ENCODE data around the gene CHDH. TPM values are rescaled to one million over a fixed set of nuclear protein-coding genes. Genes with fewer than 3 reads are reported as not detected.
A peak's percentile ranks its signal among the peaks of the same experiment; 100 is the strongest.

CHDH gene
- total and polyA plus RNA-seq, 2 donors (not counting 1 experiment from before 2014, with no cell fraction given), result 0.03 to 0.37 TPM

- H3K27me3 ChIP-seq (replicated peaks in 1 of 4; ENCODE audit: control extremely low read depth in 1 of 4, control insufficient read depth in 3 of 4, insufficient read depth in 4 of 4, low read length in 3 of 4), result peaks cover 0 to 32% (median 11%) of the 10 kb centered on the region in 4 experiments
- no peak overlapping the region for H3K9ac ChIP-seq (ENCODE audit: low read length)
- H3K36me3 ChIP-seq (replicated peaks in 1 of 2; ENCODE audit: control extremely low read depth in 1 of 2, control insufficient read depth in 1 of 2, extremely low read depth in 1 of 2, insufficient read depth in 2 of 2, low read length in 1 of 2), result no peaks in the 10 kb centered on the region
- peaks cover 11 to 14% of the 10 kb centered on the region in 2 donors for H3K4me1 ChIP-seq (ENCODE audit: control insufficient read depth in 2 of 2, insufficient read depth in 2 of 2, low read length in 2 of 2)
- no peak overlapping the region for H3K4me2 ChIP-seq (replicated peaks; ENCODE audit: low read depth, low read length, poor library complexity, severe bottlenecking)
- H2AFZ ChIP-seq (ENCODE audit: insufficient read depth, low read depth, low read length, poor library complexity, severe bottlenecking), result no peak overlapping the region
- Mint-ChIP-seq H3K4me1 (peaks cover 9% of the 10 kb centered on the region), H3K9me3 (ENCODE audit: insufficient read depth) (no peaks in the 10 kb centered on the region), H3K27ac (no peak overlapping the region), H3K27me3 (peaks cover 21% of the 10 kb centered on the region), H3K4me3 (no peak overlapping the region)
- WGBS (ENCODE audit: insufficient coverage), result 100% methylated on average over 3 of the region's 7 CpGs
- no peak overlapping the region for H3K4me3 ChIP-seq (ENCODE audit: control extremely low read depth in 1 of 5, extremely low read depth in 1 of 5, insufficient read depth in 1 of 5, low read depth in 2 of 5, low read length in 4 of 5)
- no peaks in the 10 kb centered on the region for H3K79me2 ChIP-seq (ENCODE audit: control insufficient read depth, insufficient read depth, low read length)
- no peak overlapping the region for H3K27ac ChIP-seq (ENCODE audit: low read length in 2 of 2)
- H3K9me3 ChIP-seq (ENCODE audit: control extremely low read depth in 1 of 3, control insufficient read depth in 2 of 3, insufficient read depth in 1 of 3, low read length in 2 of 3), result peaks cover 0 to 7% (median 0%) of the 10 kb centered on the region in 3 donors
- ChIA-PET POLR2A (no interaction called here), CTCF (no interaction called here)
- ATAC-seq (ENCODE audit: low read depth) (no peak), DNase-seq (no peak)
- intact Hi-C loops (cut with micrococcal nuclease), result no loop called here
- no peaks in the 10 kb centered on the region for H4K20me1 ChIP-seq (ENCODE audit: control insufficient read depth, insufficient read depth, low read length, poor library complexity, severe bottlenecking)
- TF ChIP-seq EZH2 (IDR thresholded peaks at IDR 0.05; ENCODE audit: borderline replicate concordance, insufficient read depth, low read depth, low read length, poor library complexity, severe bottlenecking) (no peak), CTCF (IDR thresholded peaks at IDR 0.05) (no peak)
These were observed 3.7 kb upstream of the CHDH start for GRCh38 chr3:53849916-53850315.

GRCh38 chr3:53846851-53847155, 584 bp upstream of the CHDH start:
- H3K4me1 ChIP-seq (ENCODE audit: control insufficient read depth in 2 of 2, insufficient read depth in 2 of 2, low read length in 2 of 2), result peaks cover 14 to 21% of the 10 kb centered on the region in 2 donors
- H2AFZ ChIP-seq (ENCODE audit: insufficient read depth, low read depth, low read length, poor library complexity, severe bottlenecking), result peak overlapping the region; percentile 62
- no peak overlapping the region for H3K4me3 ChIP-seq (ENCODE audit: control extremely low read depth in 1 of 5, extremely low read depth in 1 of 5, insufficient read depth in 1 of 5, low read depth in 2 of 5, low read length in 4 of 5)
- ChIA-PET POLR2A (interaction anchor here (0.8 kb wide), 1 partner anchor 882 kb away, joined by 3 read pairs; no protein-coding TSS in a partner anchor), CTCF (no interaction called here)
- Mint-ChIP-seq H3K27ac (no peak overlapping the region), H3K9me3 (ENCODE audit: insufficient read depth) (no peaks in the 10 kb centered on the region), H3K27me3 (peaks cover 36% of the 10 kb centered on the region), H3K4me3 (peak overlapping the region; percentile 78), H3K4me1 (peaks cover 27% of the 10 kb centered on the region)
- no peaks in the 10 kb centered on the region for H4K20me1 ChIP-seq (ENCODE audit: control insufficient read depth, insufficient read depth, low read length, poor library complexity, severe bottlenecking)
- peaks cover 0 to 8% (median 0%) of the 10 kb centered on the region in 3 donors for H3K9me3 ChIP-seq (ENCODE audit: control extremely low read depth in 1 of 3, control insufficient read depth in 2 of 3, insufficient read depth in 1 of 3, low read length in 2 of 3)
- peak overlapping the region; percentile 87 for H3K4me2 ChIP-seq (replicated peaks; ENCODE audit: low read depth, low read length, poor library complexity, severe bottlenecking)
- H3K79me2 ChIP-seq (ENCODE audit: control insufficient read depth, insufficient read depth, low read length), result no peaks in the 10 kb centered on the region
- WGBS (ENCODE audit: insufficient coverage), result 60% methylated on average over 10 of the region's 10 CpGs
- TF ChIP-seq EZH2 (IDR thresholded peaks at IDR 0.05; ENCODE audit: borderline replicate concordance, insufficient read depth, low read depth, low read length, poor library complexity, severe bottlenecking), result no peak
- no peak for TF ChIP-seq CTCF (IDR thresholded peaks at IDR 0.05)
- H3K9ac ChIP-seq (ENCODE audit: low read length), result no peak overlapping the region
- peaks cover 0 to 52% (median 15%) of the 10 kb centered on the region in 4 experiments for H3K27me3 ChIP-seq (replicated peaks in 1 of 4; ENCODE audit: control extremely low read depth in 1 of 4, control insufficient read depth in 3 of 4, insufficient read depth in 4 of 4, low read length in 3 of 4)
- intact Hi-C loops (cut with micrococcal nuclease), result no loop called here
- no peaks in the 10 kb centered on the region for H3K36me3 ChIP-seq (replicated peaks in 1 of 2; ENCODE audit: control extremely low read depth in 1 of 2, control insufficient read depth in 1 of 2, extremely low read depth in 1 of 2, insufficient read depth in 2 of 2, low read length in 1 of 2)
- H3K27ac ChIP-seq (ENCODE audit: low read length in 2 of 2), result no peak overlapping the region
- ATAC-seq (ENCODE audit: low read depth) (no peak), DNase-seq (no peak)

Data from B cell (primary cell).